NCI-H510A treated with DMSO at 0.1 percent for 48 hours (cell line): ENCODE measurements around the gene KLF15.
"Not testable (repeated sequence)": the region's sequence is repeated elsewhere in the genome, so short reads cannot be mapped to it uniquely, and the experiment has no call there.

ENCODE experiments used
- DNase-seq: peaks from one replicate; lab custom pipeline; 2025; lab: John Stamatoyannopoulos, UW

Gene KLF15

GRCh38 chr3:126346466-126346865, 10.7 kb downstream of the KLF15 start:
- DNase-seq, result no peak

GRCh38 chr3:126345641-126346460, 11.4 kb downstream of the KLF15 start:
- DNase-seq, result no peak

DNA sequence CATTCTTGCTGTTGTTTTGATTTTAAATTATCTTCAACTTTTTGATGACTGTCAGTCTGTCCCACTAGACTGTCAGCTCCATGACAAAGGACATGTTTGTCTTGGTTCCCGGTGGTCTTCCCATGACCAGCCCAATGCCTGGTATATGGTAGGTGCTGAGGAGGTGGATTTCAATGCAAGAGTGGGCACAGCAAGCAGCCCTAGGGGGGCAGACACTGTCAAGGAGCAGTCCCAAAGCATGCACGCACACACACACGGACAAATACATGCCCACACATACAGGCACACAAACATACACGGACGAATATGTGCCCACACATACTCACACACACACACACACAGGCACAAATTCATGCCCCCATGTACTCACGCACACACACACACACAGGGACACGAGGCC, 12.0 kb downstream of the KLF15 start:
- DNase-seq, result no peak

GRCh38 chr3:126344380-126345041, 12.7 kb downstream of the KLF15 start:
- DNase-seq, result no peak

DNA sequence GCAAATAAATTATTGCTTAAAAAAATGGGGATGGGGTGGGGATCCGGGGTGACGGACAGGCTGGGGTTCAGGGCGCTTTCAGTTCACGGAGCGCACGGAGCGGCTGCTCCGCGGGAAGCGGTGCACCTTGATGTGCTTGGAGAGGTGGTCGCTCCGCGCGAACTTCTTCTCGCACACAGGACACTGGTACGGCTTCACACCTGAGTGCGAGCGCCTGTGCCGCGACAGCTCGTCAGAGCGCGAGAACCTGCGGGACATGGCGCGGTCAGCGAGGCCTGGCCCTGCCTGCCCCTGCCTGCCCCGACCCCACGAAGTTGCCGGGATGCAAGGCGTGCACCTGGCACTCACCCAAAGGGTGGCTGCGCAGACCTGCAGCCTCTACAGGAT, 13.6 kb downstream of the KLF15 start:
- no peak for DNase-seq

DNA sequence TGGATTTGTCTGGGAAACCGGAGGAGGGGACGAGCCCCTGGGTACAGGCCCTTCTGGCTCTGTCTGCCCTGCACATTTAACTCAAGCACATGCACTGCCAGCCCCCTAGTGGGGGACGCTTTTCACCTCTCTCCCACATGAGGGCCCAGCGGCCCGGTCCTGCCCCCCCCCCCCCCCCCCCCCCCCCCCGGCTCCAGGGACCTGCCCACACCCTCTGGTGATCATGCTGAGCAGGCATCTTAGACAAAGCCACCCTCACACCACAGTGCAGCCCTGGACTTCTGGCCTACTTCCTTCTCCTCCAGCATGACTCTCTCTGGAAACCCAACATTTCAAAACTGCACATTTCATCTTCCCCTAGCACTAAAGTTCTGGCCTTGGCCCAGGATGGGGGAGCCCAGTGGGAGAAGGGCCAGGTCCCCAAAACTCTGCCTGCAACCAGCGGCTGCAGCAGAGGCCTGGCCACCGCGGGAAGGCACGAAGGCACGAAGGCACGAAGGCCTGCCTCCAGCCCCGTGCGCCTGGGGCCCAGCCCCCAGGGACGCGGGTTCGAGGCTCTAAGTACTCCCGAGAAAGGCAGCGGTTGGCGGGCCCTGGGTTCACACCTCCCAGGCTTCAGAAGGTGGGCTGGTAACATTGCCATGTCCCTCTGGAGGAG, 14.1 kb downstream of the KLF15 start:
- no peak for DNase-seq

- DNase-seq, result no peak
Observed at GRCh38 chr3:126342211-126342610, 15.0 kb downstream of the KLF15 start.

- no peak for DNase-seq
Observed at GRCh38 chr3:126341755-126342150, 15.5 kb downstream of the KLF15 start.

- DNase-seq, result no peak
Observed at GRCh38 chr3:126340943-126341754, 16.1 kb downstream of the KLF15 start.

DNA sequence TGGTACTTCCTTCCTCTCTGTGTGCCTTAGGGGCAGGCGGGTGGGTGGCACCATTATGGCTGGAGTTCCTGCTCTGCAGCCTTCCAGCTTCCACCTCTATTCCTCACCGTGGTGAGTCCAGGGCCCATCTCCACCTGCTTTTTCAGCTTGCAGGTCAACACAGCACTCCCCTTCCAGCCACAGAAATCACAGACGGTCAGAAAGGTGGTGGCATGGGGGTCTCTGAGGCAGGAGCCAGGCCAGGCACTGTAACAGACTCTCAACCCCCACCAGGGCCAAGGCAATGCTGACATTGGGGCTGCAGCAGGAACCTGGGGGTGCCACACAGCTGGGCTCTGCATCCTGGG, 16.6 kb downstream of the KLF15 start:
- DNase-seq, result no peak

DNA sequence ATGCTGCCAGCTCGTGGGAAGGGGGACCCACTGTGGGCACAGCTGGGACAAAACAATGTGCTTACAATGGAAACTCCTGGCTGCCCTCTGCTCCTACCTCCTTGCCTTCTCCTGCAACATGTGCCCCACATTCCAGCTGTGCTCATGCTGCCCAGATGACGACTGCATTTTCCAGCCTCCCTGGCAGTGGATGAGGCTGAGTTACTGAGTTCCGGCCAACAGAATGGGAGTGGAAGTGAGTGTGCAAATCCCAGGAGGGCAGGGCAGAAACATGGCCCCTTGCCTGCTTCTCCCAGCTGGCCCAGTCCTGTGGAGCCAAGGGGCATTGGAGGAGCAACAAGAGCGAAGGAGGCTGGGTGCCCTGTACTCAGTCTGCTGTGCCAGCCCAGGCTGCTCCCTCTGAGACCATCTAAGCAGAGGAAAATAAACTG, 17.1 kb downstream of the KLF15 start:
- DNase-seq, result no peak

DNA sequence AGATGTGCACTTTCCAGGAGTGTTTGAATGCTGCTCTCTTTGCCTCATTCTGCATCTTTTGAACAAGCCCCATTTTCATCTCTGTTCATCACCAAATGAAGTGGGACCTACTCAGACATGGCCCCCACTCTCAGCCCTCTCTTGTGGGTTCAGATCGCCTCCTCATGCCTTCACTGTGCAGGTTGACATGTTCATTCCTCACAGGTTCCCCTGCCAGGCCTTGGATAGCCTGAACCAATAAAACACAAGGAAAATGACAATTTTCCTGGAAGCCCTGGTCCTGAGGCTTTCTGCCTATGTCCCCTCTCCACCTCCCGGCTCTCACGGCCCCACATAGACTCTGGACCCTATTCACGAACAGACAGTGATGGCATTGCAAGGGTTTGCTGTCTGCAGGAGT, 17.7 kb downstream of the KLF15 start:
- no peak for DNase-seq

DNA sequence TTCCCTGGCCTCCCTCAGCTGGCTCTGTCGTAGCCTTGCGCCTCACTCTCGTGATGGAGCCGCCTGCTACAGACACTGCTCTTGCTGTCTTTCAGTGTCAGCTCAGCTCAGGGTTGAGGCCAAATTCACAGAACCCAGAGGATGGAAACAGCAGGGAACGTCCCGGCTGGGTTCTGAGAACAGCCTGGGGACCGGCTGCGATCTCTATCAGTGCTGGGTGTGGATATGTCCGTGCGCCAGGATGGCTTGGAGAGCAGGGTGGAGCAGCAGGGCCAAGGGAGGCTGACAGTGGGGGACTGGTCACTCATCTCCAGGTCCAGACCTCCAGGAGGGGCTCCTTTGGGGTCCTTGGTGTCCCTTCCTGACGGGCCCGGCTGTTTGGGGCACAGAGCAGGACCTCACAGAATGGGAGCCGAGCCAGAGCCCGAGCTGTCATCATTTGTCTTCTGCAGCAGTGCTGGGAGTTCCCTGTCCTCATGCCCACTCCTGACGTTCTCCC, 18.4 kb downstream of the KLF15 start:
- no peak for DNase-seq

DNA sequence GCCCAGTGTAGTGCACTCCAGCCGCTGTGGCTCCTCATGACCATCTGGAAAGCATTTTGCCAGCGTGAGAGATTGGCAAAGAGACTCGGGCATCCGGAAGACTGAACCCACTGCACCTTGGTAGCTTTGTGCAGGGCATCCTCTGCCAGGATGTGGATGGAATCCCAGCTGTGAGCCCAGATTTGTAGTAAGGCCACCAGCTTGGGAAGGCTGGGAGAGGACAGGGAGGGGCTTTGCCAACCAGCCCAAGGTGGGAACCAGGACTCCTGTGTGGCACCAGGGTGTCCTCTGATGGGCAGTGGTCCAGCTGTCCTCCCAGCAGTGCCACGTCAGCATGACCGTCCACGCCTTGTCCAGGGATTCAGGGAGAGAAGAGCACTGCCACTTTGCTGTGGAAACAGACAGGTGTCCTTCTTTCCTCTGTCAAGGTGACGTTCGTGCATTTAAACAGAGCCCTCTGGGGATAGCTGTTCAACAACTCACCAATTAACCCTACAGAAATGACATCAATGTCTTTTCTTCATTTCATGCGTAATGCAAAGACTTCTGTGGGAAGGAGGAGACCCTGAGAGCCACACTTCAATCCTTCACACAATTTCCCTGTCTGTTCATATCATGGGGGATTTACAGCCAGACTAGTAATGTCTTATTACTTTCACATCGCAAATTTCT, 19.1 kb downstream of the KLF15 start:
- DNase-seq, result no peak

GRCh38 chr3:126331812-126332336, 25.3 kb downstream of the KLF15 start:
- not testable (repeated sequence) for DNase-seq

DNA sequence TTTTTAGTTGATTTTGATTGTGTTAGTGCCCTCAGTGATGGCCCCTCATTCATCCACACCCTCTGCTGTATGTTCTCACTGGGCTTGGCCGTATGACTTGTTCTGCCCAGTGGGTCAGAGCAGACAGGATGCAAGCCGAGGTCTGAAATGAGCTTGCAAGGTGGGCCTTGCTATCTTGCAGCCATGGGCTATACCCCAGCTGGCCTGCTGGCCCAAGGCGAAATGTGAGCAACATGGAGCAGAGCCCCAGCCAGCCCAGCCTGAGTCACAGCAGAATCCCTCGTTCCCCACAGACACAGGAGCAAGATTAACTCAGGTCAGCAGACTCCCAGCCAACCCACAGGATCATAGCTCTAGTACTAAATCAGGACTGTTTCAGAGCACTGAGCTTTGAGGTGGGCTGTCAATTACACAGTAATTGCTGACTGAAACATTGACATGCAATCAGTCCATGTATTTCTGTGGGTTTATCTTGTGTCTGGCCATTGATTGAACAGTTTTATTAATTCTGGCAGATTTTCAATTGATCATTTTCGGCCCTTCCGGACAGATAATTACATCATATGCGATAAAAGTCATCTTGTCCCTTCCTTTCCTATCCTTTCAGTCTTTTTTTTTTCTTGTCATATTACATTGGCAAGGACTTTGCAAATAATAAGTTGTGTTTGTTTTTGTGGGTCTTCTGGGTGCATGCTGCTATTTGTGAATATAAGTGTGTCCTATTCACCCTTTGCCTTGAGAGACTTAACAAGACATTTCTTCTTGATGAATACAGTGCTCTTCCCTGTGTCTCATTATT, 27.1 kb downstream of the KLF15 start:
- no peak for DNase-seq

GRCh38 chr3:126326629-126327028, 30.6 kb downstream of the KLF15 start:
- no peak for DNase-seq

GRCh38 chr3:126322181-126322967, 34.8 kb downstream of the KLF15 start:
- no peak for DNase-seq

DNA sequence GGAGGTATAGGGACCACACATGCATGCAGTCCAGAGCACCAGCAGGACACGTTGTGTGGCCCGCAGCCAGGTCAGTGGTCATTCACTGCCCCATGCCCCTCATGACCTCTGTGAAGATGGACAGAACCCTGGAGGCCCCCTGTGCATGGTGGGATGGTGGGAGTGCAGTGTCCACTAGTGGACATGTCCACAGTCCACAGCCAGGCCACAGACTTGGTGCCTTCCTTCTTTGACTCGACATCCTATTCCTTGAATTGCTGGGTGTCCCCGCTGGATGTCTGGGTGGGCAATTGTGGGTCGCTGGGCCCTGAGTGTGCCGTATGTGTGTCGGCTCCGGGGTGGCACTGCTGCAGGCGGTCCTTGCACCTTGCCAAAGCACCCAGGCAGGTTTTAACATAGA, 35.7 kb downstream of the KLF15 start:
- no peak for DNase-seq
